CD4-positive, alpha-beta T cell treated with Interleukin-15 for 1 hour (primary cell): ENCODE results near the gene LIPT1.
"Not testable (repeated sequence)": the region's sequence is repeated elsewhere in the genome, so short reads cannot be mapped to it uniquely, and the experiment has no call there.

Experiments used
- DNase-seq: peaks from one replicate; pipeline ENCODE4 v3.0.0-alpha.2; 2020

Gene LIPT1

DNA sequence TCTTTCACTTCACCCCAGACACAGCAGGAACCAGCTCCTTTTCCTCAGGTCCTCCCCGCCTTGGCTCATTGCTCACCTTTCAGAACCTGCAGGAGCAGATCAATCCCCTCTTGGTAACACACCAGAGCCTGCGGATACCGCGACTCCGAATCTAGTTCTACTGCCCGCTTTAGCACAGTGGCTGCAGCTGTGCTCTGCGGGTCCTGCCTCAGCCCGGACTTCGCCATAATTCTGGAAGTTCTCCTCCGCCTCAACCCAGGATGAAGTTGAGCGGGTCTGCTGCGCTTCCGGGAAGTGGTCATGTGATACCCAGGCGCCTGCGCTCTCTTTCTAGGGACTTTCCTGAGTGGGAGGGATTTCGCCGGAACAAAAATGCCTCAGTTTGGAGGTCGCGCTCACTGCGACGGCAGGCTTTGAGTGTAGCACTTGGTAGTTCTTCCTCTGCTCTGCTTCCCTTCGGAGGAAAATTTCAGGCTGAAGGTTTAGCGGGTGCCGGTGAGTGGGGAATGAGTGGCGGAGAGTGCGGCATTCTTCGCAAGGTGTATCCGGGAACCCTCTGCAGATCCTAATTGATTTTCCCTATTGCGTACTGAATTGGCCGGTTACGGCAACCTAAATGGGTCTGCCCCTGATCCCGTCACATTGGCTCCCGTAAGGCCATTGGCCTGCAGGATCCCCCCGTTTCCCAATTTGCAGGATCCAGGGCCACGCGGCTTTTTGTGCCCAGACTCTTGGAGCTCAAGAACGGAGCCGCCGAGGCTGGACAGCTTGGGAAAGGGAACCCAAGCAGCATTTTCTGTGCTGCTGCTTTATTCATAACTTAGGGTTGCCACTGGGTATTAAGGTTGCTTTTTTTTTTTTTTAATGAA, 26.2 kb downstream of the LIPT1 start, which contains the start of the genes MITD1 and MRPL30:
Gene MITD1 (minus strand): TSS at position 304 of the 869 bp plus-strand sequence. CDS start 77 bp downstream, at position 227.
Gene MRPL30 (plus strand): TSS at position 430 of the 869 bp plus-strand sequence. CDS start 5,020 bp downstream, outside the sequence.
- DNase-seq, result peak; percentile 90

- no peak for DNase-seq
Observed at GRCh38 chr2:99181624-99182000, 26.8 kb downstream of the LIPT1 start.

DNA sequence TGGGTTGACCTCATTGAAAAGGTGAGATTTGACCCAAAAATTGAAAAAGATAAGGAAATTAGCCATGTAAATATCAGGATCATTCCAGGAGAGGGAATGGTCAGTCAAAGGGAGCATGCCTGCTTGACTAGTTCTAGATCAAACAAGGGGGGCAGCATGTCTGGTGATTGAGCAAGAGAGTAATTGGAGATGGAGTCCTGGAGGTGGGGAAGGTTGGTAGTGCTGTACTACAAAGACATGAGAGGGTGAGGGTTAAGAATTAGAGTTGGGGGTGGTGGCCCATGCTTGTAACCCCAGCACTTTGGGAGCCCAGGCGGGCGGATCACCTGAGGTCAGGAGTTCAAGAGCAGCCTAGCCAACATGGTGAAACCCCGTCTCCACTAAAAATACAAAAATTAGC, 28.3 kb downstream of the LIPT1 start:
- DNase-seq, result no peak

DNA sequence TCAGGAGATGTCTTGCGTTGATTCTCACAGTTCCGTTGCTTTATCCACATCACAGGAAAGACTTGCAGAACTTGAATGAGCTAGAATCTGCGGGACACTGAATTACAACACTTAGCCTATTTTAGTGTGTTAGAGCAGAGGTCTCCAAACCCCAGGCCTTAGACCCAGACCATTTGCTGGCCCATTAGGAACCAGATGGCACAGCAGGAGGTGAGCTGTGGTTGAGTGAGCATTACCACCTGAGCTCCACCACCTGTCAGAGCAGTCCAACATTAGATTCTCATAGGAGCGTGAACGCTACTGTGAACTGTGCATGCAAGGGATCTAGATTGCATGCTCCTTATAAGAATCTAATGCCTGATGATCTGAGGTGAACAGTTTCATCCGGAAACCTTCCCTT, 30.0 kb downstream of the LIPT1 start:
- DNase-seq, result no peak

DNA sequence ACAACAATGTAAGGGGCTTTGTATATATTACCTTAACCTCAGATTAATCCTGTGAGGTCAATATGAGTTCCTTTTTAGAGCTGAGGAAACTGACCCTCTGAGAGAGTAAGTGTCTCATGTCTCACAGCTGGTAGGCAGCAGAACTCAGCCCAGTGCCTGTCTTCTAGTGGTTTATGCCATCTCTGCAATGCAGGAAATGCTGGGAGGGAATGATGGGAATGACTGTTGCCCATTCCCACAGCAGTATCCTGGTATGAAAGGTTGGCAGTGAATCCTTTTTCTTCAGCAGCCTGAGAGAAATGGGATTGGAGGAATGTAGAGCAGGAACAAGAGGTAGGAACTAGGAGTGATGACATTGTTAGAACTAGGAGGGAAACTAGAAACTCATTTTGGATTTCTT, 32.2 kb downstream of the LIPT1 start:
- DNase-seq, result no peak

DNA sequence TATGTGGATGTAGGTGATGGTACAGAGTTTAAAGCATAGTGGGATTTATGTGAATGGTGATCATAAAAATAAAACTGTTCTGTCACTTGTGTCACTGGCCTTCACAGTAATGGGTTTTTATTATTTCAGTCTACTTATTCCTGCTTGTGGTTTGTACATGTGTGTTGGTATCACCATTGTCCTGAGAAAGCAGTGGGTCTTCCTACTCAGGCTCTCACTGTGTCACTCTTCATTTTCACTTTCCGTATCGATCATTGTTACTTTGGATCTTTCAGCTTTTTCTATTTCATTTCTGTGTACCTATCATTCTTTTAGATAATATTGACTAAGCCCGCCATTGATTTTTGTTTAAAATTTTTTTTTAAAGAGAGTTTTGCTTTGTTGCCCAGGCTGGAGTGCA, 33.6 kb downstream of the LIPT1 start:
- DNase-seq, result no peak

DNA sequence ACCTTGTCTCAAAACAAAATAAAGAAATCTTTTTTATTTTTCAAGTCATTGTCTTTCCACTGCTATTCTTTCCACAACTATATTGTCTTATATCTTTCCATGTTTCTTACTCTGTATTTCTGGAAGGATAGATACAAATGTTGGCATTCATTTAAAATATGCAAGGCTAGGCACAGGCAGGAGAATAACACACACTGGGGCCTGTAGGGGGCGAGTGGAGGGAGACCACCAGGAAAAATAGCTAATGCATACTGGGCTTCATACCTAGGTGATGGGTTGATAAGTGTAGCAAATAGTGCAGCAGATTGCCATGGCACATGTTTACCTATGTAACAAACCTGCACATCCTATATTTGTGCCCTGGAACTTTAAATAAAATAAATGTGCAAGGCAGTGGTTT, 35.8 kb downstream of the LIPT1 start:
- no peak for DNase-seq

DNA sequence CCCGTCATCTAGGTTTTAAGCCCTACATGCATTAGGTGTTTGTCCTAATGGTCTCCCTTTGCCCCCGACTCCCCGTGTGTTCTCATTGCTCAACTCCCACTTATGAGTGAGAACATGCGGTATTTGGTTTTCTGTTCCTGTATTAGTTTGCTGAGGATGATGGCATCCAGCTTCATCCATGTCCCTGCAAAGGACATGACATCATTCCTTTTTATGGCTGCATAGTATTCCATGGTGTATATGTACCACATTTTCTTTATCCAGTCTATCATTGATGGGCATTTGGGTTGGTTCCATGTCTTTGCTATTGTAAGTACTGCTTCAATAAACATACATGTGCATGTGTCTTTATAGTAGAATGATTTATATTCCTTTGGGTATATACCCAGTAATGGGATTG, 37.6 kb downstream of the LIPT1 start:
- not testable (repeated sequence) for DNase-seq

- DNase-seq, result no peak
Observed at GRCh38 chr2:99198103-99198841, 43.5 kb downstream of the LIPT1 start.

GRCh38 chr2:99200076-99200800, 45.5 kb downstream of the LIPT1 start:
- no peak for DNase-seq

DNA sequence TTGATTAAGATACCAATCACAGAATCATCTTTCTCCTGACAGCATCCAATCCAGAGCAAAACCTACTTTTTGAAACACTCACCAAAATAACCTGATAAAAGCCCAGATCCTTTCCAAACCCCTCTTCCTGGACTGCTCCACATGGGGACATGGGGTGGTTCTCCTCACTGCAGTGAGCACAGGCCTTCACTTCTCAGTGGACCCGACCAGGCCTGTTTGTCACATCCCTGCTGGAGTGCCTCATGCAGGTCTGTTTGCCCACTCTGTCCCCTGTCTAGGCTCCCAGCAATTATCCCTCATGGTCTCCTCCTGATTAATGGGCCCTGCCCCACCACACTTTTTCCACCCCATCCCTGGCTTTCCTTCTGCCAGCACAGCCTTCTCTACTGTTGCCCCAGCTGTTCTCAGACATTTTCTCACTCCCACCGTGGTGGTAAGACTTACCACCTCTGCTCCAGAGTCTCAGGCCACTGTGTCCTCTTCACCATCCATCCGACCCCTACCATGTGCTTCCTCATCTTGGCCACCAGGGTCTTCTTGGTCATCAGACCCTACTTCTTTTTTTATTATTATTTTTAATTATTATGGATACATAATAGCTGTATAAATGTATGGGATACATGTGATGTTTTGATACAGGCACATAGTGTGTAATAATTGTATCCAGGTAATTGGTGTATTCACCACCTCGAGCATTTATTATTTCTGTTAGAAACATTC, 47.4 kb downstream of the LIPT1 start:
- DNase-seq, result no peak

DNA sequence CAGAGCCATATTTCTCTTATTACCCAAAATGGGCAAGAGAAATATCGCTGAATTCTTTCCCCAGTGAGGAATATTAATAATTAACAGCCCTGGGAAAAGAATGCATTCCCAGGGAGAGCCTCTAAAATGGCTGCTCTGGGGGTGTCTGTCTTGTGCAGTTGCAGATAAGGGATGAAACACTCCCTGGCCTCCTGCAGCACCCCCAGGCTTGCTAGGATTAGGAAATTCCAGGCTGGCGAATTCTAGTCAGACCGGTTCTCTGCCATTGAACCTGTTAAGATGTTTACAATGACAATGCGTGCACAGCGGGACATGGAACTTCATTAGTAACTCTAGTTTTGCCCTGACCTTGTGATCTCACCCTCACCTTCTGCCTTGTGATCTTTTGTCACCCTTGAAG, 50.7 kb downstream of the LIPT1 start:
- no peak for DNase-seq
